HUES6 (cell line): Measurements from ENCODE around the gene GHRL.
A peak's percentile ranks its signal among the peaks of the same experiment; 100 is the strongest.

Experiments used
- H3K27ac ChIP-seq: 2 replicates; pipeline ENCODE4 v1.7.0; 2013; ENCODE audit warnings: low read depth, mild to moderate bottlenecking, low read length, inconsistent platforms
- H3K27me3 ChIP-seq: 2 replicates; pipeline ENCODE4 v1.6.1; 2013; ENCODE audit warnings: low read length; ENCODE audit not compliant: control insufficient read depth, insufficient read depth
- H3K36me3 ChIP-seq: 2 replicates; pipeline ENCODE4 v1.6.1; 2013; ENCODE audit warnings: low read length; ENCODE audit not compliant: control insufficient read depth, insufficient read depth
- H3K4me1 ChIP-seq: 2 replicates; pipeline ENCODE4 v1.6.1; 2013; ENCODE audit warnings: low read length; ENCODE audit not compliant: control insufficient read depth, insufficient read depth
- H3K4me3 ChIP-seq: 2 replicates; pipeline ENCODE4 v1.5.1; 2013; ENCODE audit warnings: low read depth, low read length
- H3K9ac ChIP-seq: one replicate; pipeline ENCODE4 v1.6.1; 2013; ENCODE audit warnings: mild to moderate bottlenecking, low read length
- H3K9me3 ChIP-seq: 2 replicates; pipeline ENCODE4 v1.6.1; 2013; ENCODE audit warnings: low read depth, low read length; ENCODE audit not compliant: control insufficient read depth, insufficient read depth

The GHRL gene

GRCh38 chr3:10255835-10256234 lies 36.9 kb downstream of the GHRL start:
- H3K4me1 ChIP-seq = no peaks in the 10 kb centered on the region
- H3K4me3 ChIP-seq = no peak overlapping the region
- no peaks in the 10 kb centered on the region for H3K27me3 ChIP-seq
- peaks cover 61% of the 10 kb centered on the region for H3K36me3 ChIP-seq
- no peak overlapping the region for H3K9ac ChIP-seq
- no peak overlapping the region for H3K27ac ChIP-seq
- H3K9me3 ChIP-seq = no peaks in the 10 kb centered on the region

GRCh38 chr3:10253731-10254130 lies 39.0 kb downstream of the GHRL start:
- Histone ChIP-seq H3K4me1 (peaks cover 11% of the 10 kb centered on the region; the same call in 1 of the 2 replicates), H3K9ac (no peak overlapping the region), H3K27me3 (no peaks in the 10 kb centered on the region), H3K36me3 (peaks cover 40% of the 10 kb centered on the region), H3K27ac (no peak overlapping the region), H3K4me3 (no peak overlapping the region), H3K9me3 (no peaks in the 10 kb centered on the region)

GRCh38 chr3:10251006-10251405 lies 41.7 kb downstream of the GHRL start:
- Histone ChIP-seq H3K36me3 (peaks cover 34% of the 10 kb centered on the region), H3K27ac (no peak overlapping the region), H3K9me3 (peaks cover 3% of the 10 kb centered on the region), H3K27me3 (no peaks in the 10 kb centered on the region), H3K9ac (no peak overlapping the region), H3K4me1 (peaks cover 11% of the 10 kb centered on the region; the same call in 1 of the 2 replicates), H3K4me3 (no peak overlapping the region)

GRCh38 chr3:10249833-10250232 lies 42.9 kb downstream of the GHRL start:
- Histone ChIP-seq H3K9ac (peak overlapping the region; percentile 92), H3K9me3 (peaks cover 14% of the 10 kb centered on the region), H3K4me3 (peak overlapping the region; percentile 85), H3K36me3 (peaks cover 24% of the 10 kb centered on the region), H3K27ac (no peak overlapping the region), H3K4me1 (peaks cover 11% of the 10 kb centered on the region; the same call in 1 of the 2 replicates), H3K27me3 (no peaks in the 10 kb centered on the region)

GRCh38 chr3:10248984-10249748 lies 43.6 kb downstream of the GHRL start:
- Histone ChIP-seq H3K27me3 (no peaks in the 10 kb centered on the region), H3K36me3 (peaks cover 19% of the 10 kb centered on the region), H3K9me3 (peaks cover 21% of the 10 kb centered on the region), H3K9ac (peak overlapping the region; percentile 92), H3K4me1 (peaks cover 11% of the 10 kb centered on the region; the same call in 1 of the 2 replicates), H3K4me3 (peak overlapping the region; percentile 85), H3K27ac (peak overlapping the region; percentile 5; the same call in 1 of the 2 replicates)

GRCh38 chr3:10248184-10248983 lies 44.4 kb downstream of the GHRL start, which contains the start of gene TATDN2:
Gene TATDN2 (plus strand): TSS chr3:10248459. CDS start chr3:10249201, 742 bp downstream.
- H3K36me3 ChIP-seq = peaks cover 11% of the 10 kb centered on the region
- peak within 1 kb of the TSS; percentile 85 for H3K4me3 ChIP-seq
- H3K27me3 ChIP-seq = no peaks in the 10 kb centered on the region
- peaks cover 27% of the 10 kb centered on the region for H3K9me3 ChIP-seq
- H3K27ac ChIP-seq = peak within 1 kb of the TSS; percentile 5; the same call in 1 of the 2 replicates
- H3K9ac ChIP-seq = peak within 1 kb of the TSS; percentile 92
- H3K4me1 ChIP-seq = peaks cover 11% of the 10 kb centered on the region; the same call in 1 of the 2 replicates

GRCh38 chr3:10247679-10248183 lies 45.0 kb downstream of the GHRL start:
- H3K9ac ChIP-seq = no peak overlapping the region

GRCh38 chr3:10245081-10245712 lies 47.5 kb downstream of the GHRL start:
- Histone ChIP-seq H3K27ac (no peak overlapping the region), H3K36me3 (no peaks in the 10 kb centered on the region)

More at GRCh38 chr3:10247679-10248183, 45.0 kb downstream of the GHRL start:
- Histone ChIP-seq H3K27me3 (no peaks in the 10 kb centered on the region), H3K4me1 (peaks cover 11% of the 10 kb centered on the region; the same call in 1 of the 2 replicates), H3K36me3 (peaks cover 6% of the 10 kb centered on the region), H3K9me3 (peaks cover 27% of the 10 kb centered on the region), H3K4me3 (peak overlapping the region; percentile 85), H3K27ac (no peak overlapping the region)

GRCh38 chr3:10244009-10244408 lies 48.7 kb downstream of the GHRL start:
- no peak overlapping the region for H3K27ac ChIP-seq
- no peak overlapping the region for H3K4me3 ChIP-seq
- H3K36me3 ChIP-seq = no peaks in the 10 kb centered on the region; the same call in 1 of the 2 replicates
- no peaks in the 10 kb centered on the region for H3K4me1 ChIP-seq
- no peak overlapping the region for H3K9ac ChIP-seq
- H3K27me3 ChIP-seq = no peaks in the 10 kb centered on the region
- peaks cover 27% of the 10 kb centered on the region for H3K9me3 ChIP-seq

More at GRCh38 chr3:10245081-10245712, 47.5 kb downstream of the GHRL start:
- peaks cover 9% of the 10 kb centered on the region; the same call in 1 of the 2 replicates for H3K4me1 ChIP-seq
- no peaks in the 10 kb centered on the region for H3K27me3 ChIP-seq
- no peak overlapping the region for H3K4me3 ChIP-seq
- no peak overlapping the region for H3K9ac ChIP-seq
- H3K9me3 ChIP-seq = peaks cover 27% of the 10 kb centered on the region

GRCh38 chr3:10242182-10243065 lies 50.3 kb downstream of the GHRL start:
- peaks cover 10% of the 10 kb centered on the region; the same call in 1 of the 2 replicates for H3K4me1 ChIP-seq
- H3K27me3 ChIP-seq = no peaks in the 10 kb centered on the region
- peaks cover 27% of the 10 kb centered on the region for H3K9me3 ChIP-seq
- H3K4me3 ChIP-seq = no peak overlapping the region
- no peaks in the 10 kb centered on the region; the same call in 1 of the 2 replicates for H3K36me3 ChIP-seq
- H3K27ac ChIP-seq = no peak overlapping the region
- H3K9ac ChIP-seq = no peak overlapping the region
